Activated CD4-positive, alpha-beta T cell treated with anti-CD3 and anti-CD28 coated beads for 4 hours (primary cell): Measurements from ENCODE around the gene CIAO2A.
A peak's percentile ranks its signal among the peaks of the same experiment; 100 is the strongest.
"Not testable (repeated sequence)": the region's sequence is repeated elsewhere in the genome, so short reads cannot be mapped to it uniquely, and the experiment has no call there.

Experiments used
- DNase-seq, 2 donors: peaks; one replicate each; pipeline ENCODE4 v3.0.0-alpha.2; 2020

Gene CIAO2A

GRCh38 chr15:64111679-64112050 lies 18.0 kb upstream of the CIAO2A start:
- no peak for DNase-seq

GRCh38 chr15:64110950-64111678 lies 17.5 kb upstream of the CIAO2A start:
- DNase-seq, result no peak

DNA sequence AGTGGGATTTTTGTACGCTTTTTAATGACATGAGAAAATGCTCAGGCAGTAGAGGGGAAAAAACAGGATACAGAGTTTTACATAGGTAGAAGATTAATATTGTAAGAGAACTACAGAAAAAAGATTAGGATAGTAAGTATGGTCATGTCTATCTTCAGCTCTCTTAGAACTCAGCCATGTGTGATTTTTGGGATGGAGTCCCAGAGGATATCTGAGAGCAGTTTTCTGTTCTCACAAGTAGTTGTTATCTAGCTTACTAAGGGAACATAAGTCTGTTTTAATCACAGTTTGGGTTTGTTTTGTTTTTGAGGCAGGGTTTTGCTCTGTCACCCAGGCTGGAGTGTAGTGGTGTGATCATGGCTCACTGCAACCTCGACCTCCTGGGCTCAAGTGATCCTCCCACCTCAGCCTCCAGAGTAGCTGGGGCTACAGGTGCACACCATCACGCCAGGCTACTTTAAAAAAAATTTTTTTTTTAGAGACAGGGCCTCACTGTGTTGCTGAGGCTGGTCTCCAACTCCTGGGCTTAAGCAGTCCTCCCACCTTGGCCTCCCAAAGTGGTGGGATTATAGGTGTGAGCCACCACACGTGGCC lies 16.6 kb upstream of the CIAO2A start:
- DNase-seq, result not testable (repeated sequence)

DNA sequence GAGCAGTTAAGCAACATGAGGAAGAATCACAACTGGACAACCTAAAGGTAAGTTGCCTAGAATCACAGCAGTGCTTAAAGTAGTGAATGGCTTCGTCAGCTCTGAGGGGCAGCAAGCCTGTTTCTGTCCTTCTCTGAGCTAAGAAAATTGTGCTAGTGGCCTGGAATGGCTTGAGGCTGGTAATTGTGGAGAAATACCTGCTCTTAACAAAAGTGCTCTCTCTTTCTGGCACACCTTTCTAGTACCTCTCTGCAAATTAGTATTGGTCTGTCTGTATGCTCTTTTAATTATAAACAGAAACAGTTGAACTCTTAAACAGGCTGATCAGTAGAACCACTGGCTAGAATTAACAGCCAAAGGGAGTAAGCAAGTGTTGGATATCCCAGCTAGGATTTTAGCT lies 13.7 kb upstream of the CIAO2A start:
- no peak for DNase-seq

- DNase-seq, result no peak
These were observed 11.6 kb upstream of the CIAO2A start for GRCh38 chr15:64105113-64105704.

- no peak for DNase-seq
These were observed 8.9 kb upstream of the CIAO2A start for GRCh38 chr15:64102497-64102896.

DNA sequence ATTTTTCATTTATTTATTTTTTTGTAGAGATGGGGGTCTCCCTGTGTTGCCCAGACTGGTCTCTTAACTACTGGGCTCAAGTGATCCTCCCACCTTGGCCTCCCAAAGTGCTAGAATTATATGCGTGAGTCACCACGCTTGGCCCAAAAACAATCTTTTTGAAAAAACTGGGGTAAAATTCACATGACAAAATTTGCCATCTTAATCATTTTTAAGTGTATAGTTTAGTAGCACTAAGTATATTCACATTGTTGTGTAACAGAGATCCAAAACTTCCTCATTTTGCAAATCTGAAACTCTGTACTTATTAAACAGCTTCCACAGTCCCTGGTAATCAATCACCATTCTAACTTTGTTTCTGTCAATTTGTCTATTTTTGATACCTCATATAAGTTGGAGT lies 7.3 kb upstream of the CIAO2A start:
- no peak for DNase-seq

GRCh38 chr15:64099379-64099778 lies 5.7 kb upstream of the CIAO2A start:
- DNase-seq, result no peak

DNA sequence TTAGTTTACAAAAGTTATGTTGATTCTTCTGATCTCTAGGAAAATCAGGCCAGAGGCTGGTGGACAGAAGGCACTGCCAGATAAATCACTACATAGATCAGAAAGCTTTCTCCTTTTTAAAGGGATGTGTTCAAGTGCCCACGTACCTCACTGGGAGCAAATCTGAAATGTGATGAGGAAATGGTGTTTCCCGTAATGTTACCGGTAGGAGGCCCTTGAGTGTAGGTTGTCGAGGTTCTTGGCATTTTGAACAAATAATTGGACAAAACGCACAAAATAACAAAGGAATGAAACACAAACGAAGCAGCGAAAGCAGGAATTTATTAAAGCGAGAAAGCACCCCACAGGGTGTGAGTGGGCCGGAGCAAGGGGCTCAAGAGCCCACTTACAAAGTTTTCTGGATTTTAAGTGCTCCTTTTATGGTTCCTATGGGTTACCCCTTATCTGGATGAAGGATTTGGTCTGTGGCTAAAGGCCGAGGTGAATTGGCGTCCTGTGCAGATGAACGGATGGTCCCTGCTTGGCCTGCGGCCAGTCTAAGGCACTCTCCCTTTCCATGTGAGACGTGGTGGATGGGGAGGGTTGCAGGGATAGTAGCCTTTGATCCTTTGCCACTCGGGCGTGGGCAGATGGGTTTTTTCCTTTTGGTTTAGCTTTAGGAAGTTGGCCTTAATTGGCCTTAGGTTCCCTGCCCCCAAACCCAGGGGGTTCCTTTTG lies 3.2 kb upstream of the CIAO2A start:
- DNase-seq, result no peak

- peak; percentile 94 to 97 for DNase-seq
These were observed 2.4 kb upstream of the CIAO2A start, which contains the start of gene SNX1 for GRCh38 chr15:64095795-64096667. SNX1 (plus strand) TSS chr15:64095982; CDS start chr15:64096014, 32 bp downstream.

DNA sequence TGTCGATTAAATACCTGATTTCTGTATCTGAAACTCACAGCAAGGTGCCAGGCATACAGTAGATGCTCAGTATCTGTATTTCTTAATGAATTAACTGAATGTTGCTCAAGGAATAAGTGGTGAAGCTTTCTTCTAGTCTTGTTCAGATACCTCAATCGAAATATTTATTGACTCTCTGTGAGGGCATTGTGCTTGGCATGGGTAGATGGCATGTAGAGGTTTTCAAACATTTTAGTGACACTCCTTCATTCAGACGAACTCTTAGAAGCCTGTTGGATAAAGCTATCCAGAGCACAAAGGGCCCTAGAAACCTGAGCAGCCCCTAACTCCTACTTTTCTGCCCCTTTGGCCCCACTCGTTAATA lies 1.8 kb upstream of the CIAO2A start:
- no peak for DNase-seq

DNA sequence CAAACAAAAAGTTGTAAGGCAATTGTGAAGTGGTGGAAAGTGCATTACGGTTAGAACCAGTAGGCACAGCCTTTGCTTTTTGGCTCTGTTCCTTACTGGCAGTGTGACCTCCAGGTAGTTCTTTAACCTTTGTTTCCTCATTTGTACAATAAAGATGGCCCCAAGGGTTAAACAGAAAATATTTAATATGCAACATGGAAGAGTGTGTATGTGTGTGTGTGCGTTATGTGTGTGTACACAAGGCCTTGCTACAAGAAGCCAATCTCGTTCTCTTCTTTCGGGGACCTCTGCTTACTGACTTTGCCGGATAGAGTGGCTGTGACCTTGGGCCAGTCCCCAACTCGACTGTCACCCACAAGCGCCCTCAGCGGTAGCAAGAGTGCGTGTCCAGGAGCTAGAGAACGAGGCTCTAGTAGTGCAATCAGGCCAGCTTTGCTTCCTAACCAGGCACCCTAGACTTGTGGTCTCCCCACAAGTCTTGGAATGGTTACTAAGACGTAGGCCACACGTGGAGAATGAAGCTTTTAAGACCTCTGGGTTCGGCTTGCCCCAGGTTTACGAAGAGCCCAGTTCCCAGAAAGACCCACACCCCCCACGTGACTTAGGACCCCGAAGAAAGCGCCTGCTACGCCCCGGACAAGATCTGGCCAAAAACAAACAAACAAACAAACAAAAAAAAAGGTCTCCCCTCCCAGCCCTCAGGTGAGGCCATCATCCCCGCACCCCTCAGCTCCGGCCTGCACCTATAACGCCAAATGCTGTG lies 593 bp downstream of the CIAO2A start:
- peak; percentile 11 to 24 for DNase-seq

- DNase-seq, result no peak
These were observed 1.4 kb downstream of the CIAO2A start for GRCh38 chr15:64092075-64092820.

DNA sequence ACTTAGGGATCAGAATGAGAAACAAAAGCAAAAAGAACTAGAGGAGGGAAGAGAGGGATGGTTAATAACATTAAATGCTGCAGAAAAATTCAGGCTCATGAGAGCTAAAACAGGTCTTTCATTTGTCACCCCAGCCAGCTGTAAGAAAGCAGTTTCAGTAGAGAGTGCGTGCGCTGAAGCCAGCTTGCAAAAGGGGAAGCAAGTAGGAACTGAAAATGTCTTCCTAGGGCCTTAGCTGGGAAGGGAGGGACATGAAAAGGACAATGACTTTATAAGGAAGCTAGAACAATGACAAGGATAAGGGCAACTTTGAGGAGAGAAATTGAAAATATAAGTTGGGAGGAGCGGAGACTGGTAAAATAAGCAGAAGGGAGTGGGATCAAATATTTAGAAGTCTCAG lies 3.1 kb downstream of the CIAO2A start:
- DNase-seq, result no peak

DNA sequence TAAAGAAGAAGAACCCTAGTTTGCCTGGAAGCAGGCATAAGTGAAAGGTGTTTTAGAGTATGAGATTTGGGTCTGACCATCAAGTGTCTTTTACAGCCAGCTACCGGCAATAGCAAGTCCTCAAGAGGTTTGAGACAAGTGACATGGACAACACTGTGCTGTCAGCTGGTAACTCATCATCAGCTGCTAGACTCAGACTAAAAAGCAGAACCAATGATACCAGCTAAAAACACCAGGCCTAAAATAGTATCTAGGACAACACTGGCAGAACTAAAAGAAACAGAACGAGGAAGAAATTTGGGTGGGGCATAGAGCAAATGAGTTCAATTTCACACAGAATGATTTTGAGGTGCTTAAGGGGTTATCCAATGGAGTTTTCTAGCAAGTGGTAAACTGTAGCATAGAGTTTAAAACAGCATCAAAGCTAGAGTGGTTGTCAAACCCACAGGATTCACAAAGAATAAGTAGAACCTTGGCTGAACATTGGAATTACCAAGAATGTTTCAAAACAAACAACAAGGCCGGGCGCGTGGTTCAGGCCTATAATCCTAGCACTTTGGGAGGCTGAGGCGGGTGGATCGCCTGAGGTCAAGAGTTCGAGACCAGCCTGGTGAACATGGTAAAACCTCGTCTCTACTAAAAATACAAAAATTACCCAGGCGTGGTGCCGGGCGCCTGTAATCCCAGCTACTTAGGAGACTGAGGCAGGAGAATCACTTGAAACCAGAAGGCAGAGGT lies 3.9 kb downstream of the CIAO2A start:
- DNase-seq, result no peak

- DNase-seq, result no peak
These were observed 10.9 kb downstream of the CIAO2A start for GRCh38 chr15:64082757-64083156.

- not testable (repeated sequence) for DNase-seq
These were observed 20.1 kb downstream of the CIAO2A start for GRCh38 chr15:64073496-64073895.

GRCh38 chr15:64072812-64073211 lies 20.8 kb downstream of the CIAO2A start:
- no peak for DNase-seq

DNA sequence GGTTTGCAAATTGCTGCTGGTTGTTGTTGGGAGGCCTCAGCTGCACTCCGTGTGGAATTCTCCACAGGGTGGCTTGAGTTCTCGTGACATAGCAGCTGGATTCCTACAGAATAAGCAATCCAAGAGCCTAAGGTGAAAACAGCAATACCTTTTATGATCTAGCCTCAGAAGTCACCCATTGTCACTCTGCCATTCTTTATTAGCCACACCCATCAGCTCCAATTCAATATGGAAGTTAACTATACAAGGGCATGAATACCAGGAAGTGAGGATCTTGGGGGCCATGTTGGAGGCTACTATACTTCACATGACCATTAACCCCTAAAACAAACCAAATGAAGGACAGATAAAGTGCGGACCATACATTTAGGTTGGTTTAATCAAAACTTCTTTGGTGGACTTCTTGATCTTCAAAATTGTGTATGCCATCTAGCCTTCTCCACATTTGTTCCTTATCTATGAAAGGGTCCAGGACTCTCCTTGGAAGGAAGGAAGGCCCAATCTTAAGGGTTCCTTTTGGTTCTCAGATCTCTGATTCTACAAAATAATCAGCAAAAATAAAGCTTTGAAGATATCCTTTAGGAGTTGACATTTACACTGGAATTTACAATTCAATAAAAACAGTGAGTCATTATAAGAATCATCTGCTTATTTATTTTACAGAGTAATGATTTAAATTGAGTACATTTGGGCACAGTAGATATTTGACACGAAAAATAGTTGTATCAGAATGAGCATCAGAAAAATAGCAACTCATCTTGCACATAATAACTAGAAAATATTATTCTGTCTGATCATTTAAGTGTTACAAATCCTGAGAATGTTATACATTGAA lies 21.5 kb downstream of the CIAO2A start:
- DNase-seq, result no peak
